ENCODE measurements around the gene FBXL4.

FBXL4 gene

DNA sequence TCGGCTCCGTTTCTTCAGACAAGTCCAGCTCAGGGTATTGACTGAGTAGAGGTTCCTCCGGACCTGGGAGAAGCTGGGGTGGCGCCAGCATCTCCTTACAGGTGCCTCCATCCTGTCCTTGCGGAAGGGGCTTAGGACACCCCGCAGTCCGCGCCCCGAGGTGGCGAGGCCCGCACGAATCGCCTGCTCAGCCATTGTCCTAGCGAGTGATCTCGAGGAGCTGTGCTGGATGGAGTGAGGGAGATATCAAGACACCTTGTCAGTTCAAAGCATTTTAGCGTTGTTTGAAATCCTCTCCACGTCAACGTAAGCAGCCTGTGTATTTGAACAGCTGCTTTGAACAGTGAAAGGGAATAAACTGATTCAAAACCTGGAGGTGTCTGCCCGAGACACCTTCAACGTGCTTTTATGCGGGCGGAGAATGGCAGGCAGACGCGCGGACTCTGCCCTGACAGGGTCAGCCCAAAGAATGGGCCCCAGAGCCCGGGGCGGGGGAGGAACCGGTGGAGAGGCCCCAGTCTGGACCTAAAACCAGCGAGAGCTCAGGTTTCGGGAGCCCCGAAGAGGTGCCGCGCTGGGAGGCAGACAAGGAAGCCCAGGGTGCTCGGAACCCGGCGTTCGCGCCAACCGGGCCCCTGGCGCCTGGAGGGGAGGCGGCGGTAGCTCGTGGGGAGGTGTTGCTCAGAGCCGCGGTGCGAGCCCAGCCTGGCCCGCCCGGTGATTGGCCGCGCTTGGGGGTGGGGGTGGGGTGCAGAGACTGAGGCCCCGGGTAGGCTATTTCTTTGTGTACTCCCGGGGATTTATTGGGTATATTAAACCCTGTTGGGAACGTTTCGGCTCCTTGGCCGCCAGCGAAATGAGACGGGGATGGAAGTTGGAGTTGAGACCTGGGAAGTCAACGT lies 116.4 kb downstream of the FBXL4 start:
- Histone ChIP-seq H3K36me3 (no peaks in the 10 kb centered on the region), H3K27me3 (peaks cover 91% of the 10 kb centered on the region), H3K9me3 (no peaks in the 10 kb centered on the region), H3K4me1 (no peaks in the 10 kb centered on the region), H3K4me3 (ENCODE audit: low read depth, low read length) (no peak overlapping the region)
- no peak for DNase-seq
- TF ChIP-seq, protein P1, sequence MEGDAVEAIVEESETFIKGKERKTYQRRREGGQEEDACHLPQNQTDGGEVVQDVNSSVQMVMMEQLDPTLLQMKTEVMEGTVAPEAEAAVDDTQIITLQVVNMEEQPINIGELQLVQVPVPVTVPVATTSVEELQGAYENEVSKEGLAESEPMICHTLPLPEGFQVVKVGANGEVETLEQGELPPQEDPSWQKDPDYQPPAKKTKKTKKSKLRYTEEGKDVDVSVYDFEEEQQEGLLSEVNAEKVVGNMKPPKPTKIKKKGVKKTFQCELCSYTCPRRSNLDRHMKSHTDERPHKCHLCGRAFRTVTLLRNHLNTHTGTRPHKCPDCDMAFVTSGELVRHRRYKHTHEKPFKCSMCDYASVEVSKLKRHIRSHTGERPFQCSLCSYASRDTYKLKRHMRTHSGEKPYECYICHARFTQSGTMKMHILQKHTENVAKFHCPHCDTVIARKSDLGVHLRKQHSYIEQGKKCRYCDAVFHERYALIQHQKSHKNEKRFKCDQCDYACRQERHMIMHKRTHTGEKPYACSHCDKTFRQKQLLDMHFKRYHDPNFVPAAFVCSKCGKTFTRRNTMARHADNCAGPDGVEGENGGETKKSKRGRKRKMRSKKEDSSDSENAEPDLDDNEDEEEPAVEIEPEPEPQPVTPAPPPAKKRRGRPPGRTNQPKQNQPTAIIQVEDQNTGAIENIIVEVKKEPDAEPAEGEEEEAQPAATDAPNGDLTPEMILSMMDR (IDR thresholded peaks at IDR 0.05; ENCODE audit: low read depth, low read length), result no peak

DNA sequence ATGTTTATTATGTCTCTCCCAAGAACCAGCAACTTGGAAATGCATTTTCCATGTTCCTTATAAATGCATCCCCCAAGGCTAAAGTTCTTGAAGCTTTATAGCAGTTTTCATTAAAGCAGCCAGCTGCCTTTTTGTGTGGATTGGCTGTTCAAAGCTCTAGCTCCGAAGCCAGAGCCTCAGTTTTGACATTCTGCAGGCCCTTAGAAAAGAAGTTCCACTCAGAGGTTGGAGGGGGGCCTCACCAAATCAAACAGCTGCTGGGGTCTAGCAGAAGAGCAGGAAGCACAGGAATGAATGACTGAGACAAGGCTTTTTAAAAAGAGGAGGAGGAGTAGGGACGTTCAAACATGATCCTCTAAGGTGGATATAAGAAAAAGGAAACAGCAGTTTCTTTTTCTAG lies 117.6 kb downstream of the FBXL4 start:
- TF ChIP-seq, protein P1 (IDR thresholded peaks at IDR 0.05; ENCODE audit: low read depth, low read length), result no peak
- no peaks in the 10 kb centered on the region for H3K9me3 ChIP-seq
- DNase-seq, result no peak
- peaks cover 91% of the 10 kb centered on the region for H3K27me3 ChIP-seq
- no peaks in the 10 kb centered on the region for H3K4me1 ChIP-seq
- no peaks in the 10 kb centered on the region for H3K36me3 ChIP-seq
- no peak overlapping the region for H3K4me3 ChIP-seq (ENCODE audit: low read depth, low read length)

DNA sequence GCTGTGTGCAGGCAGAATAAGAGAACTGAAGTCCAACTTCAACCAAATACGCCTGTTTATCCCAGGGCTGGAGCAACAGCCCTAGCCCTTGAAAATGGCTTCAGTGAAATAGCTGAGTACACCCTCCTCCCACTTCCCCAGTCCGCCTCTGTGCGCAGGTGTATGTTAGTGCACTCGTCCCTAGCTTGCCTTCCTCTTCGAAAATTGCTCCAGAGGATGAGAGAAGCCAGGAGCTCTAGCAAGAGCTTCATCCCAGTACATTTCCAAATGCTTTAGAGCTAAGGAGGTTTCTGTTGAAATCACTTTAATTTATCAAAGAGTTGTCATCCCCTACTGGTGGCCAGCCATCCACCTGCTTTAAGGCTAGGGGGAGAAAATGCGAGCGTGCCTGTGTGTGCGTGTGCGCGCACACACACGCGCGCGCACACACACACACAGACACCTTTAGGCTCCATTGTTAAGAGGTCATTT lies 118.8 kb downstream of the FBXL4 start:
- TF ChIP-seq, protein P1 (IDR thresholded peaks at IDR 0.05; ENCODE audit: low read depth, low read length), result no peak
- Histone ChIP-seq H3K27me3 (peaks cover 96% of the 10 kb centered on the region), H3K36me3 (no peaks in the 10 kb centered on the region), H3K9me3 (no peaks in the 10 kb centered on the region), H3K4me1 (no peaks in the 10 kb centered on the region), H3K4me3 (ENCODE audit: low read depth, low read length) (no peak overlapping the region)
- no peak for DNase-seq

DNA sequence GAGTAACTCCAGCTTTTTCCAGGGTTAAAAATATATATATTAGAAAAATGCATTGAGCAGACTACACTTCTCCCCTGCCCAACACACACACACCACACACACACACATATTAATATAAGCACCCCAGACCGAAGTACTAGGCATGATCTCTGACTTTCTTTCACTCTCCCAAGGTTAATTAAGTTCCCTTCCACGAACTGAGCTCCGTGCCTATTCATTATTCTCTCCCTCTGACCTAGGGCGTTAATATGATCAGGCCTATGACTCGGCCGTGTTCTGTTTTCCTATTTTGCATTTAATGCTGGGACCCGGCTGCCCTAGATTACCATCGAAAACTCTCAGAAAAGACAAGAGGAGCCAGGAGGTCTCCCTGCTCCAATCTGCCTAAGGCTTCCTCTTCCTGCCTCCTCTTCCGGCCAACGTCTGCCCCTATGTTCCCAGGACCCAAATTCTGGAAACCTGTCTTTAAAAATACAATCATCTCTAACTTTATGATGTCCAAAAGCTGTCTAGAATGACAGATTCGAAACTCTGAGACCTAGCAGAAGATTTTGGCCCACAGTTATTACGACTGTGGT lies 119.4 kb downstream of the FBXL4 start:
- Histone ChIP-seq H3K9me3 (no peaks in the 10 kb centered on the region), H3K36me3 (no peaks in the 10 kb centered on the region), H3K27me3 (peaks cover 96% of the 10 kb centered on the region), H3K4me3 (ENCODE audit: low read depth, low read length) (no peak overlapping the region), H3K4me1 (no peaks in the 10 kb centered on the region)
- DNase-seq, result no peak
- TF ChIP-seq, protein P1 (IDR thresholded peaks at IDR 0.05; ENCODE audit: low read depth, low read length), result no peak

DNA sequence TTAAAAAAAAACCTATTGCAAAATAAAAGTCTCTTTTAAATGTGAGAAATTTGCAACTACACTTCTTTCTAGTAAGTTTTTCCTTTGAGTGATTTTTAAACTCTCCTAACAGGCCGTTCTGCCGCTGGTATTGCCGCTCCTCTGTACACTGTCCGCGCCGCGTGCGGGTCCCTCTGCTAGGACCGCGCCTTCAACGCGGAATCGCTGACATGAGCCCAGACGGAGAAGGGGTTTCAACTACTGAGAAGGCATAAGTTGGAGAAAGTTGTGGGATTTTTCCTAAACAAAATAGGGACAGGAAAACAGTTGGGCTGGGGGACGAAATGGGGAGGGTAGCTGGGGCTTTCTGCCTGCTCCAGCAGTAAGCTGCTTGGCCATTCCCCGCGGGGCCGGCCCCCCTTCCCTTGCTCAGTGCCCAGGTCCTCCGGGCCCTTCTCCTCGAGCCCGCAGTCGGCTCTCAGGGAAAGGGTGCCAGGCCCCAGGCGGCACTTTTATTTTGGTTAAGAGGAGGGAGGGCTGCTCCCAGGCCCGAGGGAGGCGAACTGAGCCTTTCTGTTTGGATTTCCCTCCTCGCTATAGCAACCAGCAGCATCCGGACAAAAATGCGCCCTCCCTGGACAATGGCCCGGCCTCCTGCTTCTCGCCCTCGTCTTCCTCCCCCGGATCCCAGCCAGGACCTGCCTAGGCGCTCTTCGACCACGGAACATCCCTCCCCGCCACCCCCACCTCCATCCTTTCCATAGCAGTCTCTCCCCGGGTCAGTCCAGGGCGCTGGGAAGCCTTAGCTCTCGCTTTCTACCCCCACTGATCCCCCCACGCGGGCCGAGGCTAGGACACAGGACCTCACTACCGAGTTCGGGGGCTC lies 120.2 kb downstream of the FBXL4 start:
- no peaks in the 10 kb centered on the region for H3K4me1 ChIP-seq
- H3K4me3 ChIP-seq (ENCODE audit: low read depth, low read length), result no peak overlapping the region
- no peaks in the 10 kb centered on the region for H3K36me3 ChIP-seq
- H3K27me3 ChIP-seq, result peaks cover 92% of the 10 kb centered on the region
- no peak for DNase-seq
- TF ChIP-seq, protein P1 (IDR thresholded peaks at IDR 0.05; ENCODE audit: low read depth, low read length), result no peak
- no peaks in the 10 kb centered on the region for H3K9me3 ChIP-seq
